Measurements from ENCODE around the gene ARHGEF9. TPM values are rescaled to one million over a fixed set of nuclear protein-coding genes. Genes with fewer than 3 reads are reported as not detected.
A peak's percentile ranks its signal among the peaks of the same experiment; 100 is the strongest.
"Not testable (repeated sequence)": the region's sequence is repeated elsewhere in the genome, so short reads cannot be mapped to it uniquely, and the experiment has no call there.

Gene ARHGEF9
- total and polyA plus RNA-seq, 7 experiments from 2014 or later, result 9.6 to 39.0 (median 25.7) TPM

DNA sequence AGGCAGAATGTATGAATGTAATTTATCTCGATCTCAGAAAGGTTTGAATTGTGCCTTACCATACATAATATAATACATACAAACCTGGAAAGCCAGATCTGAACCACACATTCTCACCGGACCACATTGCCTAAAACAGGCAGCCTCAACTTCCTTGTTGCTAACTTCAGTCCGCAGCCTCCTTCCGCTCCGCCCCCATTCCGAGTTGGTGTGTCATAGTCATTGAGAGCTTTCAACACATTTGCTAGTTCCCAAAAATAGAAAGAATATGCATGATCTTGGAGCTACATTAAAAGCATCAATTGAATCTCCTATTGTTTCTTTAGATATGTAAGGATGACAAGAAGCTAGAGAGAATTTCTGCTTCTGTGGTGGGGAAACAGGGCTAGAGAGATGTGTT is 127.2 kb downstream of the ARHGEF9 start:
- ChIA-PET CTCF (no interaction called here), POLR2A (no interaction called here)
- H3K27ac ChIP-seq (ENCODE audit: low read depth, low read length), result no peak overlapping the region
- Mint-ChIP-seq H3K9me3 (no peaks in the 10 kb centered on the region), H3K4me3 (no peak overlapping the region), H3K36me3 (peaks cover 20 to 63% (median 27%) of the 10 kb centered on the region in 5 donors), H3K4me1 (no peaks in the 10 kb centered on the region), H3K27ac (no peak overlapping the region), H3K27me3 (no peaks in the 10 kb centered on the region)
- no peaks in the 10 kb centered on the region for H3K9me3 ChIP-seq (ENCODE audit: control insufficient read depth in 2 of 3, low read length in 3 of 3)
- DNase-seq (no peak), ATAC-seq (no peak)
- no peak overlapping the region for H3K4me3 ChIP-seq (ENCODE audit: low read length)
- no peaks in the 10 kb centered on the region for H3K36me3 ChIP-seq (ENCODE audit: control insufficient read depth in 2 of 3, insufficient read depth in 3 of 3, low read length in 3 of 3)
- H3K4me1 ChIP-seq (ENCODE audit: control insufficient read depth in 2 of 2, insufficient read depth in 2 of 2, low read length in 2 of 2), result no peaks in the 10 kb centered on the region
- no peaks in the 10 kb centered on the region for H3K27me3 ChIP-seq (ENCODE audit: control insufficient read depth in 2 of 2, insufficient read depth in 2 of 2, low read length in 2 of 2)
- intact Hi-C loops (cut with micrococcal nuclease), result no loop called here

GRCh38 chrX:63656871-63657580 is 128.0 kb downstream of the ARHGEF9 start:
- peaks cover 21 to 66% (median 30%) of the 10 kb centered on the region in 5 donors for H3K36me3 Mint-ChIP-seq
- H3K4me3 ChIP-seq (ENCODE audit: low read length), result no peak overlapping the region
- H3K4me1 ChIP-seq (ENCODE audit: control insufficient read depth in 2 of 2, insufficient read depth in 2 of 2, low read length in 2 of 2), result no peaks in the 10 kb centered on the region
- POLR2A ChIA-PET, result no interaction called here
- no peaks in the 10 kb centered on the region for H3K27me3 ChIP-seq (ENCODE audit: control insufficient read depth in 2 of 2, insufficient read depth in 2 of 2, low read length in 2 of 2)
- no peak overlapping the region for H3K4me3 Mint-ChIP-seq
- H3K27ac ChIP-seq (ENCODE audit: low read depth, low read length), result no peak overlapping the region
- peak overlapping the region in 1 of 9 donors; percentile 38 for H3K27ac Mint-ChIP-seq
- ATAC-seq, result no peak
- H3K9me3 Mint-ChIP-seq, result no peaks in the 10 kb centered on the region
- H3K9me3 ChIP-seq (ENCODE audit: control insufficient read depth in 2 of 3, low read length in 3 of 3), result no peaks in the 10 kb centered on the region
- no peaks in the 10 kb centered on the region for H3K36me3 ChIP-seq (ENCODE audit: control insufficient read depth in 2 of 3, insufficient read depth in 3 of 3, low read length in 3 of 3)
- no peak for DNase-seq
- intact Hi-C loops (cut with micrococcal nuclease), result no loop called here
- no peaks in the 10 kb centered on the region for H3K4me1 Mint-ChIP-seq
- CTCF ChIA-PET, result no interaction called here
- no peaks in the 10 kb centered on the region for H3K27me3 Mint-ChIP-seq

- no peak overlapping the region for H3K4me3 Mint-ChIP-seq
- no peaks in the 10 kb centered on the region for H3K36me3 ChIP-seq (ENCODE audit: control insufficient read depth in 2 of 3, insufficient read depth in 3 of 3, low read length in 3 of 3)
- peaks cover 16 to 62% (median 40%) of the 10 kb centered on the region in 5 donors for H3K36me3 Mint-ChIP-seq
- H3K27ac Mint-ChIP-seq, result no peak overlapping the region
- no peak overlapping the region for H3K4me3 ChIP-seq (ENCODE audit: low read length)
- ChIA-PET POLR2A (no interaction called here), CTCF (no interaction called here)
- H3K27ac ChIP-seq (ENCODE audit: low read depth, low read length), result no peak overlapping the region
- no peak for ATAC-seq
- peaks cover 0 to 2% (median 0%) of the 10 kb centered on the region in 7 donors for H3K4me1 Mint-ChIP-seq
- intact Hi-C loops (cut with micrococcal nuclease), result no loop called here
- H3K4me1 ChIP-seq (ENCODE audit: control insufficient read depth in 2 of 2, insufficient read depth in 2 of 2, low read length in 2 of 2), result no peaks in the 10 kb centered on the region
- H3K27me3 ChIP-seq (ENCODE audit: control insufficient read depth in 2 of 2, insufficient read depth in 2 of 2, low read length in 2 of 2), result no peaks in the 10 kb centered on the region
- DNase-seq, result no peak
- H3K9me3 ChIP-seq (ENCODE audit: control insufficient read depth in 2 of 3, low read length in 3 of 3), result no peaks in the 10 kb centered on the region
- no peaks in the 10 kb centered on the region for H3K27me3 Mint-ChIP-seq
- peaks cover 0 to 3% (median 0%) of the 10 kb centered on the region in 11 donors for H3K9me3 Mint-ChIP-seq
Measured at GRCh38 chrX:63652086-63652765, 132.8 kb downstream of the ARHGEF9 start.

DNA sequence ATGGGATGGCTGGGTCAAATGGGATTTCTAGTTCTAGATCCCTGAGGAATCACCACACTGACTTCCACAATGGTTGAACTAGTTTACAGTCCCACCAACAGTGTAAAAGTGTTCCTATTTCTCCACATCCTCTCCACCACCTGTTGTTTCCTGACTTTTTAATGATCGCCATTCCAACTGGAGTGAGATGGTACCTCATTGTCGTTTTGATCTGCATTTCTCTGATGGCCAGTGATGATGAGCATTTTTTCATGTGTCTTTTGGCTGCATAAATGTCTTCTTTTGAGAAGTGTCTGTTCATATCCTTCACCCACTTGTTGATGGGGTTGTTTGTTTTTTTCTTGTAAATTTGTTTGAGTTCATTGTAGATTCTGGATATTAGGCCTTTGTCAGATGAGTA is 139.3 kb downstream of the ARHGEF9 start:
- H3K27me3 ChIP-seq (ENCODE audit: control insufficient read depth in 2 of 2, insufficient read depth in 2 of 2, low read length in 2 of 2), result not testable (repeated sequence)

DNA sequence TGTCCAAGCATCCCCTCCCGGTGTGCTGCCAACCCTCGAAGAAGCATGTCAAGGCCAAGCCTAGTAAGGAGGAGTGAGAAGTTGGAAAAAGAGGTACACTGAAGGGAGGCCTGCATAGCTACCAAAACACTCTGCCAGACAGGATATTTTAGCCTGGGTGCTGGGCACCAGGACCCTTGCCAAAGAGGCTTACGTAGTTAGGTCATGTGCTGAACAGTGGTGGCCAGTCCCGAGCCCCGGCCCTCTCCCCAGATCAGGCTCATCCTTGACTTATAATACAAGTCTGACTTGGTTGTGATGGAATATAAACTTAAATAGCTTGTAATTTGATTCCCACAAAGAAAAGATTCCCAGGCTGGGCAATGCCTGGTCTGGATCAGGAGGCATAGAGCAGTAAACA is 149.3 kb downstream of the ARHGEF9 start:
- Mint-ChIP-seq H3K4me1 (peaks cover 0 to 1% (median 0%) of the 10 kb centered on the region in 7 donors), H3K9me3 (peaks cover 0 to 35% (median 9%) of the 10 kb centered on the region in 11 donors), H3K4me3 (no peak overlapping the region), H3K27me3 (no peaks in the 10 kb centered on the region), H3K27ac (no peak overlapping the region), H3K36me3 (peaks cover 10 to 81% (median 42%) of the 10 kb centered on the region in 5 donors)
- H3K4me1 ChIP-seq (ENCODE audit: control insufficient read depth in 2 of 2, insufficient read depth in 2 of 2, low read length in 2 of 2), result no peaks in the 10 kb centered on the region
- H3K27ac ChIP-seq (ENCODE audit: low read depth, low read length), result no peak overlapping the region
- ATAC-seq (no peak), DNase-seq (no peak)
- CTCF ChIA-PET, result no interaction called here
- intact Hi-C loops (cut with micrococcal nuclease), result no loop called here
- H3K27me3 ChIP-seq (ENCODE audit: control insufficient read depth in 2 of 2, insufficient read depth in 2 of 2, low read length in 2 of 2), result no peaks in the 10 kb centered on the region
- POLR2A ChIA-PET, result no interaction called here
- no peaks in the 10 kb centered on the region for H3K9me3 ChIP-seq (ENCODE audit: control insufficient read depth in 2 of 3, low read length in 3 of 3)
- no peak overlapping the region for H3K4me3 ChIP-seq (ENCODE audit: low read length)
- peaks cover 0 to 20% (median 4%) of the 10 kb centered on the region in 3 experiments for H3K36me3 ChIP-seq (ENCODE audit: control insufficient read depth in 2 of 3, insufficient read depth in 3 of 3, low read length in 3 of 3)

More for the DNA sequence above, 139.3 kb downstream of the ARHGEF9 start:
- H3K9me3 Mint-ChIP-seq; POLR2A ChIA-PET; H3K4me3 ChIP-seq (ENCODE audit: low read length); CTCF ChIA-PET; H3K27me3 Mint-ChIP-seq; H3K4me3 Mint-ChIP-seq; H3K4me1 ChIP-seq (ENCODE audit: control insufficient read depth in 2 of 2, insufficient read depth in 2 of 2, low read length in 2 of 2); H3K4me1 Mint-ChIP-seq; H3K27ac Mint-ChIP-seq; H3K9me3 ChIP-seq (ENCODE audit: control insufficient read depth in 2 of 3, low read length in 3 of 3); H3K27ac ChIP-seq (ENCODE audit: low read depth, low read length); H3K36me3 ChIP-seq (ENCODE audit: control insufficient read depth in 2 of 3, insufficient read depth in 3 of 3, low read length in 3 of 3); ATAC-seq; DNase-seq; intact Hi-C loops (cut with micrococcal nuclease): not testable (repeated sequence)
- H3K36me3 Mint-ChIP-seq, result peaks cover 0 to 50% (median 23%) of the 10 kb centered on the region in 5 donors

DNA sequence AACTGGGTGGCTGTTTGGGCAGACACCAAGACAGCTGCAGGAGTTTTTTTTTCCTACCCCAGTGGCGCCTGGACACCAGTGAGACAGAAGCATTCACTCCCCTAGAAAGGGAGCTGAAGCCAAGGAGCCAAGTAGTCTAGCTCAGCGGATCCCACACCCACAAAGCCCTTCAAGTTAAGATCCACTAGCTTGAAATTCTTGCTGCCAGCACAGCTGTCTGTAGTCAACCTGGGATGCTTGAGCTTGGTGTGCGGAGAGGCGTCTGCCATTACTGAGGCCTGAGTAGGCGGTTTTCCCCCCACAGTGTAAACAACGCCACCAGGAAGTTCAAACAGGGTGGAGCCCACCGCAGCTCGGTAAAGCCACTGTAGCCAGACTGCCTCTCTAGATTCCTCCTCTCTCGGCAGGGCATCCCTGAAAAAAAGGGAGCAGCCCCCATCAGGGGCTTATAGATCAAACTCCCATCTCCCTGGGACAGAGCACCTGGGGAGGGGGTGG is 171.4 kb downstream of the ARHGEF9 start:
- Mint-ChIP-seq H3K4me1 (no peaks in the 10 kb centered on the region), H3K27me3 (no peaks in the 10 kb centered on the region), H3K9me3 (peaks cover 0 to 8% (median 3%) of the 10 kb centered on the region in 11 donors), H3K36me3 (no peaks in the 10 kb centered on the region), H3K27ac (no peak overlapping the region), H3K4me3 (no peak overlapping the region)
- Histone ChIP-seq H3K4me3 (ENCODE audit: low read length) (no peak overlapping the region), H3K27me3 (ENCODE audit: control insufficient read depth in 2 of 2, insufficient read depth in 2 of 2, low read length in 2 of 2) (no peaks in the 10 kb centered on the region), H3K36me3 (ENCODE audit: control insufficient read depth in 2 of 3, insufficient read depth in 3 of 3, low read length in 3 of 3) (no peaks in the 10 kb centered on the region), H3K9me3 (ENCODE audit: control insufficient read depth in 2 of 3, low read length in 3 of 3) (no peaks in the 10 kb centered on the region), H3K4me1 (ENCODE audit: control insufficient read depth in 2 of 2, insufficient read depth in 2 of 2, low read length in 2 of 2) (no peaks in the 10 kb centered on the region), H3K27ac (ENCODE audit: low read depth, low read length) (no peak overlapping the region)
- CTCF ChIA-PET, result no interaction called here
- DNase-seq, result no peak
- POLR2A ChIA-PET, result no interaction called here
- intact Hi-C loops (cut with micrococcal nuclease), result no loop called here
- ATAC-seq, result no peak

Measured in naive thymus-derived CD4-positive, alpha-beta T cell (primary cell).